GM19372 (cell line): ENCODE data around the gene ATP1B2.

Experiments
- ATAC-seq: cut with Tn5 transposase; IDR thresholded peaks from one replicate; pipeline ENCODE4 v1.9.1; 2021; ENCODE audit warnings: mild to moderate bottlenecking, low read depth, moderate library complexity; ENCODE audit not compliant: unreplicated experiment

Gene ATP1B2

DNA sequence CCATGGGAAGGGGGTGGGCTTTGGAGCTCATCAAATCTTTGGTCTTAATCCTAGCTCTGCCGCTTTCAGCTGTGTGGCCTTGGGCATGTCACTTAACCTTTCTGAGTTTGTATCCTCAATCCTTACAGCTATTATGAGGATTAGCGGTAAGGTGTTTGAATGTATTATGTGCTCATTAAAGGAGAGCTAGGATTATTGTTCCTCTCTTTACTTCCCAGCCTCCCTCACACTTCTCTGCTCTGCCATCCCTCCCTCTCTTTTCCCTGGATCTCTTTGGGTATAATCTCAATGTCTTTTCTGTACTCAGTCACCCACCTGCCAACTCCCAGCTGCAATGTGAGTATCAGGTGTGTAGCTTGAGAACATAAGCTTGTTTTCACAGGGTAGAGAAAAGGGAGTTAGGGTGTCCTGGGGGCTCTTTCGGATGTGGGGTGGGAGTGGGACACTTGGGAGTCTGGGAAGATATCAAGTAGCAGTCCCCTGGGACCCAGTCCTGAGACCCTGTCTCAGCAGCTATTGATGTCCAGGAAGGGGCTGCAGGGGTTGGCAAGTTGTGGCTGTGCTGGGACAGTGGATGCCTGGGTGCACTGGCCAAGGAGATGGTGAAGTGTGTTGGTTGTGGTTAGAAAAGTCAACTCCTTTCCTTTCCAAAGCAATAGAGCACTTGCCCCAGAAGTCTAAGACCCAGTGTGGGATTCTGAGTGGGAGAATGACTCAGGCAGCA lies 56.1 kb downstream of the ATP1B2 start:
- ATAC-seq, result no peak
